ENCODE data around the gene OR1K1. TPM values are rescaled to one million over a fixed set of nuclear protein-coding genes. Genes with fewer than 3 reads are reported as not detected.

Gene OR1K1
- polyA plus RNA-seq, 2 of the 4 experiments (the other 2 are of a cell fraction) = not detected

DNA sequence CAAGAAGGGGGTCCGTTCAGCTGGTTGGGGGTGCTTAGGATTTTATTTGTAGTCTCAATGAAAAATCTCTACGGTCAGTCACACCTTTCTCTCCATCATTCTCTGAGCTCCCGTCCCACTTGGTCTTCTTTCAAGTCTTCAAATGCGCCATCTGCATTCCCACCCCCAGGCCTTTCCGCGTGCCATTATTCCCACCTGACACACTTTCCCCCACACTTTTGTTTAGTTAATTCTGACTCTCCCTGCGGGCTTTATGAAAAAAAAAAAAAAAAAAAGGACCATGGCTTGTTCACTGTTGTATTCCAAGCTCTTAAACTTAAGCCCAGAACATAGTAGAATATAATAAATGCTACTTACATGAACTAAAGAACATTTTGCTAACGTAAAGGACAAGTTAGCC, 22.9 kb upstream of the OR1K1 start:
- FAIRE-seq (no peak), DNase-seq (ENCODE audit: low read depth in 1 of 2, low spot score in 1 of 2) (no peak), ATAC-seq (no peak)
- TF ChIP-seq ZNF302 (CRISPR knock-in tag; IDR thresholded peaks at IDR 0.05) (no peak), FOSB (CRISPR knock-in tag; IDR thresholded peaks at IDR 0.05) (no peak), RARB (CRISPR knock-in tag; IDR thresholded peaks at IDR 0.05) (no peak), CBX2 (IDR thresholded peaks at IDR 0.05; ENCODE audit: borderline replicate concordance, low read depth) (no peak), SMC3 (IDR thresholded peaks at IDR 0.05) (no peak), MAZ (IDR thresholded peaks at IDR 0.05; ENCODE audit: borderline replicate concordance, low read depth, low read length) (no peak), RAD21 (conservative IDR thresholded peaks at IDR 0.05 in 1 of 2, IDR thresholded peaks at IDR 0.05 in 1 of 2) (no peak), ZC3H11A (IDR thresholded peaks at IDR 0.05) (no peak), ZFP36 (IDR thresholded peaks at IDR 0.05; ENCODE audit: borderline replicate concordance, partially characterized antibody) (no peak), FOSL2 (IDR thresholded peaks at IDR 0.05) (no peak), FOSL2 (CRISPR knock-in tag; IDR thresholded peaks at IDR 0.05) (no peak), HOXB5 (CRISPR knock-in tag; IDR thresholded peaks at IDR 0.05) (no peak), NR3C1 (IDR thresholded peaks at IDR 0.05) (no peak)
- TF ChIP-seq, protein P1, sequence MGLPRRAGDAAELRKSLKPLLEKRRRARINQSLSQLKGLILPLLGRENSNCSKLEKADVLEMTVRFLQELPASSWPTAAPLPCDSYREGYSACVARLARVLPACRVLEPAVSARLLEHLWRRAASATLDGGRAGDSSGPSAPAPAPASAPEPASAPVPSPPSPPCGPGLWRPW (IDR thresholded peaks at IDR 0.05) = no peak
- POLR2A ChIA-PET = no interaction called here
- Histone ChIP-seq H3K4me1 (peaks cover 13% of the 10 kb centered on the region), H3K4me2 (no peak overlapping the region), H3K27ac (no peak overlapping the region), H3K4me3 (no peak overlapping the region), H3K9me3 (0 out of 3 replicates have a peak, but pooled peaks cover 6% of the 10 kb centered on the region)
- CTCF ChIA-PET = interaction anchor here (0.7 kb wide), 1 partner anchor 86 kb away, joined by 4 read pairs; no protein-coding TSS in a partner anchor
- 61% methylated on average over 8 of the region's 8 CpGs for WGBS (ENCODE audit: missing lambda C conversion rate)

DNA sequence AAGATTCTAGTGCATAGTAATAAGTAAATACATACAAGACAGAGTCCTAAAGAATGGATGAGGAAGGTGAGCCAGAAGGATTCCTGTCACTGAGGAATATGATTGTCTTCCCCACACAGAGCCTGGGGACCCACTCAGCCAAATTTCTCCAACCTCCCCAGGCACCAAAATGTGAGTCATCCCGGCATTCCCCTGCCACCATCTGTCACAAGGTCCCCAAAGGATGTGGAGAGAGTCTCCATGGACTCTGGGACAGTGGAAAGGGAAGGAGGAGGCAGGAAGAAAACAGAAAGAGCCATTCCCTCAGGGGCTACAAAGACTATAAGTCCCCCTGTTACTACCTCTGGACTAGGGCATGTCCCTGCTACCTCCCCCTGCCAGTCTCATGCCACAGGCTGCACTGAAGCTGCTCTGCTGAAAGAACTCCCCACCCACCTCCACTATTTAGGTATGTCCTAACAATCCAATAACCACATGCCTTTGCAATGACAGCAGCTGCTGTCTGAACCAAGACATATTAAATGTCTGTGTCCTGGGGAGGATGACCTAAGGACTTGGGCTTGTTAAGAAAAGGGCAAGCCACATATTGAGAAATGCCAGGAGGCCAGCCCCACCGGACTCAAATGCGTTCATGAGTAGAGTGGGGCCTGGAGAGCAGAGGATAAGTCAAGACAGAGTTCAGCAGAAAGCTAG, 21.8 kb upstream of the OR1K1 start:
- Histone ChIP-seq H3K27ac (peak overlapping the region in 1 of 2 experiments; percentile 29; a peak in 1 of 6 replicates), H3K4me2 (peak overlapping the region; percentile 58), H3K4me3 (no peak overlapping the region), H3K4me1 (peaks cover 13% of the 10 kb centered on the region), H3K9me3 (0 out of 3 replicates have a peak, but pooled peaks cover 6% of the 10 kb centered on the region)
- 3% methylated on average over 3 of the region's 3 CpGs for WGBS (ENCODE audit: missing lambda C conversion rate)
- peak in 1 of 2 experiments; percentile 48 for DNase-seq (ENCODE audit: low read depth in 1 of 2, low spot score in 1 of 2)
- no peak for FAIRE-seq
- peak; percentile 77 to 80 for ATAC-seq
- ChIA-PET POLR2A (no interaction called here), CTCF (interaction anchor here (1.0 to 1.1 kb wide), 3 partner anchors 10 to 314 kb away, joined by 3 to 4 read pairs (median 3); no protein-coding TSS in a partner anchor)
- TF ChIP-seq, protein P2, sequence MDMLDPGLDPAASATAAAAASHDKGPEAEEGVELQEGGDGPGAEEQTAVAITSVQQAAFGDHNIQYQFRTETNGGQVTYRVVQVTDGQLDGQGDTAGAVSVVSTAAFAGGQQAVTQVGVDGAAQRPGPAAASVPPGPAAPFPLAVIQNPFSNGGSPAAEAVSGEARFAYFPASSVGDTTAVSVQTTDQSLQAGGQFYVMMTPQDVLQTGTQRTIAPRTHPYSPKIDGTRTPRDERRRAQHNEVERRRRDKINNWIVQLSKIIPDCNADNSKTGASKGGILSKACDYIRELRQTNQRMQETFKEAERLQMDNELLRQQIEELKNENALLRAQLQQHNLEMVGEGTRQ (IDR thresholded peaks at IDR 0.05) = no peak
- TF ChIP-seq CEBPB (IDR thresholded peaks at IDR 0.05) (peak in 1 of 2 experiments; percentile 25; a peak in 1 of 4 replicates), FOXS1 (CRISPR knock-in tag; IDR thresholded peaks at IDR 0.05) (no peak), PHF8 (IDR thresholded peaks at IDR 0.05; ENCODE audit: borderline replicate concordance, low read depth) (no peak)

DNA sequence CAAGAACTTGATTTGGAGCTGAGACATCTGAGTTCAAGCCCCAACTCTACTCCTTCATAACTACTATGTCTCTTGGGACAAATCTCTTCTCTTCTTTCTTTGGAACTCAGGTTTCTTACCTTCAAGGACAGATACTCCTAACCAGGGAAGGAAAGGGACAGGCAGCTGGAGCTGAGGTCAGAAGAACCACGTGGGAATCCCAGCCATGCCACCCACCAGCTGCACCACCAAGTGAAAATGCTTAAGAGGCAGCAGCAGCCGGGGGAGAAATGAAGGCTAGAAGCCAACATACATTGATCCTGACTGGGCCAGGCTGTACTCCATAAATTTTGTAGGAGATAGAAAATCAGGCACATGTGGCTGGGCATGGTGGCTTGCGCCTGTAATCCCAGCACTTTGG, 20.7 kb upstream of the OR1K1 start:
- no peaks in the 10 kb centered on the region for H3K9me3 ChIP-seq
- ChIA-PET CTCF (interaction anchor here (0.5 to 1.1 kb wide), 3 partner anchors 315 to 571 kb away, joined by 3 to 4 read pairs (median 3); no protein-coding TSS in a partner anchor), POLR2A (interaction anchor here (0.6 kb wide), 1 partner anchor 629 kb away, joined by 4 read pairs; no protein-coding TSS in a partner anchor)
- no peak overlapping the region for H3K4me3 ChIP-seq
- no peak for ATAC-seq
- peaks cover 13% of the 10 kb centered on the region for H3K4me1 ChIP-seq
- TF ChIP-seq EP300 (IDR thresholded peaks at IDR 0.05) (no peak), MAZ (IDR thresholded peaks at IDR 0.05; ENCODE audit: borderline replicate concordance, low read depth, low read length) (no peak)
- 51% methylated on average over 3 of the region's 3 CpGs for WGBS (ENCODE audit: missing lambda C conversion rate)
- DNase-seq (ENCODE audit: low read depth in 1 of 2, low spot score in 1 of 2) = no peak
- no peak for FAIRE-seq
- no peak overlapping the region for H3K27ac ChIP-seq
- H3K4me2 ChIP-seq = no peak overlapping the region

DNA sequence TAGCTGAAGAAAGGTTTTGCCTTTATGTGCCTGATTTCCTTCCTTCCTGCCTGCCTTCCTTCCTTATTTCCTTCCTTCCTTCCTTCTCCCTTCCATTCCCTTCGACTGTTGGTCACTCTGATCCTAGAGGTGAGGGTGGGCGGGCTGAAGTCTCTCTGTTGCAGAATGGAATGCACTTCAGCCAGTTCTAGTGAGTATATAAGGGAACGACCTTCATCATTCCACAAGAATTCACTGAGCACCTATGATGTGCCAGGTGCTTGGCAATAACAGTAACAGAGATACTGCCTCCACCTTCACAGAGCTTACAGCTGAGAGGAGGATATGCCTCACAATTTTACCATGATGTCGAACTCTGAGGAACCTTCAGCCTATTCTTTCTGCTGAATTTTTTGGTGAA, 19.9 kb upstream of the OR1K1 start:
- no peak for ATAC-seq
- H3K27ac ChIP-seq = no peak overlapping the region
- no peak overlapping the region for H3K4me3 ChIP-seq
- H3K4me2 ChIP-seq = no peak overlapping the region
- no peaks in the 10 kb centered on the region for H3K9me3 ChIP-seq
- WGBS (ENCODE audit: missing lambda C conversion rate) = 17% methylated on average over 4 of the region's 4 CpGs
- ChIA-PET CTCF (interaction anchor here (1.1 kb wide), 1 partner anchor 349 kb away, joined by 3 read pairs; no protein-coding TSS in a partner anchor), POLR2A (no interaction called here)
- DNase-seq (ENCODE audit: low read depth in 1 of 2, low spot score in 1 of 2) = no peak
- peaks cover 15% of the 10 kb centered on the region for H3K4me1 ChIP-seq
- no peak for FAIRE-seq
- TF ChIP-seq HDAC2 (IDR thresholded peaks at IDR 0.05) = no peak
- TF ChIP-seq POLR2AphosphoS2 (conservative IDR thresholded peaks at IDR 0.05; ENCODE audit: low read length) = no peak
- no peak for TF ChIP-seq RCOR1 (IDR thresholded peaks at IDR 0.05; ENCODE audit: low read depth, low read length)
- TF ChIP-seq, protein P3, sequence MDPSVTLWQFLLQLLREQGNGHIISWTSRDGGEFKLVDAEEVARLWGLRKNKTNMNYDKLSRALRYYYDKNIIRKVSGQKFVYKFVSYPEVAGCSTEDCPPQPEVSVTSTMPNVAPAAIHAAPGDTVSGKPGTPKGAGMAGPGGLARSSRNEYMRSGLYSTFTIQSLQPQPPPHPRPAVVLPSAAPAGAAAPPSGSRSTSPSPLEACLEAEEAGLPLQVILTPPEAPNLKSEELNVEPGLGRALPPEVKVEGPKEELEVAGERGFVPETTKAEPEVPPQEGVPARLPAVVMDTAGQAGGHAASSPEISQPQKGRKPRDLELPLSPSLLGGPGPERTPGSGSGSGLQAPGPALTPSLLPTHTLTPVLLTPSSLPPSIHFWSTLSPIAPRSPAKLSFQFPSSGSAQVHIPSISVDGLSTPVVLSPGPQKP (IDR thresholded peaks at IDR 0.05; ENCODE audit: low read depth, low read length) = no peak
- no peak for TF ChIP-seq SREBF2 (IDR thresholded peaks at IDR 0.05)
- no peak for TF ChIP-seq MYC (IDR thresholded peaks at IDR 0.05; ENCODE audit: borderline replicate concordance, low read length)
- no peak for TF ChIP-seq NPAS2 (CRISPR knock-in tag; IDR thresholded peaks at IDR 0.05; ENCODE audit: borderline replicate concordance)
- no peak for TF ChIP-seq CHD2 (IDR thresholded peaks at IDR 0.05; ENCODE audit: low read length, partially characterized antibody)
- TF ChIP-seq, protein P1 (IDR thresholded peaks at IDR 0.05) = no peak
- no peak for TF ChIP-seq JUN (IDR thresholded peaks at IDR 0.05)
- no peak for TF ChIP-seq CBX8 (IDR thresholded peaks at IDR 0.05)

Measured in A549 (cell line).